GM12878 (cell line): ENCODE results near the gene PPP1R27. TPM values are rescaled to one million over a fixed set of nuclear protein-coding genes. Genes with fewer than 3 reads are reported as not detected.

Experiments used
- ATAC-seq: fragments of 200-7000 bp; cut with Tn5 transposase; 3 replicates; pipeline ENCODE4 v1.9.1; 2020; ENCODE audit warnings: mild to moderate bottlenecking, moderate library complexity
- BruUV-seq: library from RNA; stranded (reverse); fragments of 400-500 nt; replicated peaks from 2 replicates; lab custom pipeline; 2021; lab: Mats Ljungman, UMichigan
- CTCF ChIA-PET: fragments of 300-600 bp; sonication (Branson Sonifier 250); formaldehyde crosslinking; extraction: SDS; loops from one replicate; lab custom pipeline; 2021; ENCODE audit warnings: inconsistent platforms; lab: Yijun Ruan, JAX
- POLR2A ChIA-PET: fragments of 350-600 bp; formaldehyde crosslinking; extraction: SDS; loops from one replicate; lab custom pipeline; 2021; ENCODE audit warnings: inconsistent platforms; lab: Charles Lee
- RAD21 ChIA-PET: fragments of 300-600 bp; sonication (Branson Sonifier 250); formaldehyde crosslinking; loops from one replicate; lab custom pipeline; 2023; ENCODE audit warnings: antibody characterized with exemption; ENCODE audit not compliant: unreplicated experiment; lab: Charles Lee
- SMC1A ChIA-PET: fragments of 300-600 bp; sonication (Branson Sonifier 250); formaldehyde crosslinking; loops from one replicate; lab custom pipeline; 2023; ENCODE audit not compliant: unreplicated experiment, uncharacterized antibody; lab: Charles Lee
- DNase-seq: peaks from one replicate; pipeline ENCODE4 v3.0.0-alpha.2; 2011; ENCODE audit warnings: low read depth, low spot score
- FAIRE-seq: peaks from 3 replicates; lab custom pipeline; 2011; peaks lifted over from hg19 to GRCh38; lab: Jason Lieb, UNC
- H2AFZ ChIP-seq: 2 replicates; pipeline ENCODE4 v1.6.0; 2011; ENCODE audit warnings: low read depth, low read length, control low read depth; ENCODE audit not compliant: control insufficient read depth
- H3K27ac ChIP-seq: 2 replicates; pipeline ENCODE4 v1.5.1; 2011; ENCODE audit warnings: control low read depth; ENCODE audit not compliant: control insufficient read depth, insufficient read depth
- H3K27me3 ChIP-seq, 2 experiments: replicated peaks in 1 of 2; 2 replicates each; pipeline versions ENCODE4 v1.6.0 to v1.6.1; 2011; ENCODE audit warnings: low read length in 1 of 2; ENCODE audit not compliant: control insufficient read depth in 2 of 2, insufficient read depth in 2 of 2
- H3K36me3 ChIP-seq, 2 experiments: 2 replicates each; pipeline ENCODE4 v1.5.1; 2011; ENCODE audit warnings: low read length in 1 of 2; ENCODE audit not compliant: control insufficient read depth in 2 of 2, insufficient read depth in 2 of 2
- H3K4me1 ChIP-seq: 2 replicates; pipeline ENCODE4 v1.6.1; 2011; ENCODE audit warnings: mild to moderate bottlenecking, low read length, moderate library complexity, mixed read lengths; ENCODE audit not compliant: control insufficient read depth, insufficient read depth
- H3K4me2 ChIP-seq: 2 replicates; pipeline ENCODE4 v1.6.0; 2011; ENCODE audit warnings: control low read depth; ENCODE audit not compliant: control insufficient read depth, insufficient read depth
- H3K4me3 ChIP-seq: fragments of 200-600 bp; sonication (generic); 2 replicates; pipeline ENCODE4 v1.5.1; 2016
- H3K79me2 ChIP-seq: 2 replicates; pipeline ENCODE4 v1.6.0; 2011; ENCODE audit warnings: low read length; ENCODE audit not compliant: control insufficient read depth, insufficient read depth
- H3K9ac ChIP-seq: 2 replicates; pipeline ENCODE4 v1.8.0; 2011; ENCODE audit warnings: low read length, control low read depth, mixed read lengths; ENCODE audit not compliant: control insufficient read depth, insufficient read depth
- H3K9me3 ChIP-seq: replicated peaks from 3 replicates; pipeline ENCODE4 v1.5.1; 2011; ENCODE audit warnings: mild to moderate bottlenecking, low read length; ENCODE audit not compliant: control insufficient read depth, insufficient read depth
- H4K20me1 ChIP-seq: 2 replicates; pipeline ENCODE4 v1.6.0; 2011; ENCODE audit not compliant: control insufficient read depth, insufficient read depth
- EZH2 ChIP-seq: IDR thresholded peaks from 2 replicates; pipeline ENCODE4 v1.6.1; 2012; ENCODE audit warnings: low read depth, mild to moderate bottlenecking, control low read depth, inconsistent platforms, low read length, borderline replicate concordance; ENCODE audit not compliant: control insufficient read depth
- FOXM1 ChIP-seq: IDR thresholded peaks from 2 replicates; pipeline ENCODE4 v1.6.1; 2012; ENCODE audit warnings: low read depth, mild to moderate bottlenecking, inconsistent platforms, low read length, moderate library complexity
- HDGF ChIP-seq: fragments of 450-650 bp; IDR thresholded peaks from 2 replicates; pipeline ENCODE4 v1.6.1; 2016; ENCODE audit warnings: antibody characterized with exemption
- IKZF2 ChIP-seq, 2 experiments: fragments of 450-650 bp; IDR thresholded peaks; 2 replicates each; pipeline ENCODE4 v1.6.1; 2017; ENCODE audit warnings: mild to moderate bottlenecking in 2 of 2, moderate library complexity in 2 of 2
- KAT2A ChIP-seq: conservative IDR thresholded peaks from 2 replicates; pipeline ENCODE4 v1.6.1; 2011; ENCODE audit warnings: low read depth, low read length; ENCODE audit not compliant: control insufficient read depth
- NFYA ChIP-seq: IDR thresholded peaks from 2 replicates; pipeline ENCODE4 v1.6.1; 2011; ENCODE audit warnings: low read depth, mild to moderate bottlenecking, low read length, improper control_type of control experiment, borderline replicate concordance
- NFYB ChIP-seq: IDR thresholded peaks from 2 replicates; pipeline ENCODE4 v1.6.1; 2011; ENCODE audit warnings: low read depth, mild to moderate bottlenecking, low read length, improper control_type of control experiment, moderate library complexity; ENCODE audit not compliant: insufficient read depth
- RELA ChIP-seq: fragments of 450-650 bp; IDR thresholded peaks from 2 replicates; pipeline ENCODE4 v1.8.0; 2014; ENCODE audit warnings: borderline replicate concordance; ENCODE audit not compliant: partially characterized antibody
- SIX5 ChIP-seq: IDR thresholded peaks from 2 replicates; pipeline ENCODE4 v1.6.1; 2011; ENCODE audit warnings: mild to moderate bottlenecking, low read depth, low read length, moderate library complexity; ENCODE audit not compliant: severe bottlenecking
- SMAD5 ChIP-seq: IDR thresholded peaks from 2 replicates; pipeline ENCODE4 v1.6.1; 2016; ENCODE audit warnings: antibody characterized with exemption, low read depth
- STAT3 ChIP-seq: IDR thresholded peaks from 2 replicates; pipeline ENCODE4 v1.6.1; 2011; ENCODE audit warnings: low read depth, low read length, improper control_type of control experiment
- TCF12 ChIP-seq: IDR thresholded peaks from 2 replicates; pipeline ENCODE4 v1.6.1; 2011; ENCODE audit warnings: low read depth, mild to moderate bottlenecking, low read length
- TCF7 ChIP-seq: IDR thresholded peaks from 2 replicates; pipeline ENCODE4 v1.6.1; 2014; ENCODE audit warnings: antibody characterized with exemption, borderline replicate concordance
- ZNF217 ChIP-seq: fragments of 450-650 bp; IDR thresholded peaks from 2 replicates; pipeline ENCODE4 v1.6.1; 2017; ENCODE audit warnings: antibody characterized with exemption, mild to moderate bottlenecking
- ZNF384 ChIP-seq: IDR thresholded peaks from 2 replicates; pipeline ENCODE4 v1.6.1; 2012; ENCODE audit warnings: low read depth, mild to moderate bottlenecking, low read length, improper control_type of control experiment, borderline replicate concordance
- WGBS: methylation state at CpG from one replicate; pipeline ENCODE4 v1.1.6; 2016; ENCODE audit warnings: low lambda C conversion rate; ENCODE audit not compliant: insufficient replicate concordance, insufficient coverage; ENCODE audit errors: missing lambda C conversion rate; 5-methylcytosine and 5-hydroxymethylcytosine counted together
- in situ Hi-C: fragments of 300-500 bp; cut with MboI; formaldehyde crosslinking; loops from 9 replicates; pipeline ENCODE4 v1.14.3; 2018; ENCODE audit warnings: mixed read lengths
- intact Hi-C: fragments of 100-400 bp; cut with micrococcal nuclease; formaldehyde crosslinking; loops from one replicate; pipeline ENCODE4 v1.14.2; 2022; ENCODE audit not compliant: unreplicated experiment
- polyA plus RNA-seq, 11 experiments: library from polyadenylated mRNA; depleted of rRNA in 4 of 11; unstranded in 6 of 11; stranded (reverse) in 5 of 11; fragments of >200 nt; fragmentation: Nextera tagmentation in 4 of 11; fragmentation: Illumina TruSeq in 1 of 11; extraction: Ambion mirVana in 4 of 11; extraction: Trizol in 1 of 11; gene quantifications; 1 replicate in 1 of 11; 2 replicates in 10 of 11; pipeline versions ENCODE4 v1.2.1 to v1.2.3, GENCODE V29; 2011 to 2016; ENCODE audit warnings: inconsistent platforms in 2 of 11, missing spikeins in 2 of 11, low read depth in 1 of 11
- total RNA-seq, 4 experiments: library from RNA; depleted of rRNA in 3 of 4; stranded (reverse); fragments of >200 nt in 3 of 4; fragmentation: Illumina TruSeq in 1 of 4; extraction: Trizol in 1 of 4; gene quantifications; 2 replicates each; pipeline versions ENCODE4 v1.2.1 to v1.2.3, GENCODE V29; 2013 to 2021
- TF ChIP-seq, protein P1 (sequence below): fragments of 450-650 bp; IDR thresholded peaks from 2 replicates; pipeline ENCODE4 v1.6.1; 2018; ENCODE audit warnings: borderline replicate concordance, mild to moderate bottlenecking; ENCODE audit not compliant: partially characterized antibody

Gene PPP1R27
- total and polyA plus RNA-seq, 10 of the 15 experiments (the other 5 are each of a cell fraction or from before 2014, with no cell fraction given) = 0.17 to 1.6 (median 0.49) TPM; not detected in 3

GRCh38 chr17:81829858-81830257, 5.0 kb downstream of the PPP1R27 start (continued):
- no peak for TF ChIP-seq NFYA
- TF ChIP-seq, protein P1, sequence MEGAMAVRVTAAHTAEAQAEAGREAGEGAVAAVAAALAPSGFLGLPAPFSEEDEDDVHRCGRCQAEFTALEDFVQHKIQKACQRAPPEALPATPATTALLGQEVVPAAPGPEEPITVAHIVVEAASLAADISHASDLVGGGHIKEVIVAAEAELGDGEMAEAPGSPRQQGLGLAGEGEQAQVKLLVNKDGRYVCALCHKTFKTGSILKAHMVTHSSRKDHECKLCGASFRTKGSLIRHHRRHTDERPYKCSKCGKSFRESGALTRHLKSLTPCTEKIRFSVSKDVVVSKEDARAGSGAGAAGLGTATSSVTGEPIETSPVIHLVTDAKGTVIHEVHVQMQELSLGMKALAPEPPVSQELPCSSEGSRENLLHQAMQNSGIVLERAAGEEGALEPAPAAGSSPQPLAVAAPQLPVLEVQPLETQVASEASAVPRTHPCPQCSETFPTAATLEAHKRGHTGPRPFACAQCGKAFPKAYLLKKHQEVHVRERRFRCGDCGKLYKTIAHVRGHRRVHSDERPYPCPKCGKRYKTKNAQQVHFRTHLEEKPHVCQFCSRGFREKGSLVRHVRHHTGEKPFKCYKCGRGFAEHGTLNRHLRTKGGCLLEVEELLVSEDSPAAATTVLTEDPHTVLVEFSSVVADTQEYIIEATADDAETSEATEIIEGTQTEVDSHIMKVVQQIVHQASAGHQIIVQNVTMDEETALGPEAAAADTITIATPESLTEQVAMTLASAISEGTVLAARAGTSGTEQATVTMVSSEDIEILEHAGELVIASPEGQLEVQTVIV = no peak
- no peak for TF ChIP-seq FOXM1
- TF ChIP-seq EZH2 = no peak
- no peak for TF ChIP-seq SIX5

DNA sequence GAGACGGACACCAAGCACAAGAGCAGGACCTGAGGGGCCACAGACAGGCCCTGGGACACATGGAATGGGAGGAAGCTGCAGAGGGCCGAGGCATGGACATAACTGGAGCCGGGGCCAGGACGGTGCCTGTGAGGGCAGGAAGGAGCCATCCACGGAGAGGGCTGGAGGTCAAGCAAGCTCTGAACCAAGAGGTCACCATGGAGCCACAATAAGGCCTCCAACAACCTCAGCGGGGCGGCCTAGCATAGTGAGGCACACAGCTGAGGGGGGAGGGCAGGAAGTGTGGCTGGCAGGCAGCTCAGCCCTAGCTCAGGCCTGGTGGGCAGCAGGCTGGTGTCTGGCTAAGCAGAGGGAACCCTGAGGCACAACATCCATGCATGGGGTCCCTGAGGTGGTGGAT, 6.2 kb downstream of the PPP1R27 start:
- ChIA-PET CTCF (interaction anchor here (0.6 to 0.7 kb wide), 2 partner anchors 94 to 171 kb away, joined by 3 to 4 read pairs; no protein-coding TSS in a partner anchor), POLR2A (interaction anchor here (0.6 kb wide), 1 partner anchor 65 kb away, joined by 4 read pairs; no protein-coding TSS in a partner anchor), SMC1A (no interaction called here), RAD21 (no interaction called here)
- H3K4me1 ChIP-seq = peaks cover 10% of the 10 kb centered on the region
- intact Hi-C loops (no loop called here), in situ Hi-C loops (no loop called here)
- TF ChIP-seq IKZF2 (IDR thresholded peaks at IDR 0.05) (no peak), HDGF (no peak), NFYB (no peak), KAT2A (no peak), ZNF384 (no peak), TCF7 (no peak), RELA (no peak), TCF12 (no peak), SMAD5 (no peak), ZNF217 (no peak), STAT3 (no peak)
- BruUV-seq = no TSS peak
- H3K4me3 ChIP-seq = no peak overlapping the region
- H3K9me3 ChIP-seq = no peaks in the 10 kb centered on the region
- H3K79me2 ChIP-seq = peaks cover 8% of the 10 kb centered on the region
- DNase-seq (no peak), FAIRE-seq (no peak), ATAC-seq (no peak)
- no peak overlapping the region for H2AFZ ChIP-seq
- WGBS = 85% methylated on average over 7 of the region's 7 CpGs
- H3K27ac ChIP-seq = no peak overlapping the region
- H4K20me1 ChIP-seq = no peaks in the 10 kb centered on the region
- no peaks in the 10 kb centered on the region for H3K36me3 ChIP-seq
- H3K27me3 ChIP-seq = no peaks in the 10 kb centered on the region
- no peak overlapping the region for H3K9ac ChIP-seq
- H3K4me2 ChIP-seq = no peak overlapping the region
